K562 (cell line): Measurements from ENCODE around the gene PHLDB3. TPM values are rescaled to one million over a fixed set of nuclear protein-coding genes. Genes with fewer than 3 reads are reported as not detected.

Source experiments
- ATF7 ChIP-seq: fragments of 450-650 bp; IDR thresholded peaks from 2 replicates; pipeline ENCODE4 v1.7.1; 2014; ENCODE audit warnings: mild to moderate bottlenecking, moderate library complexity
- BHLHE40 ChIP-seq: IDR thresholded peaks from 2 replicates; pipeline ENCODE4 v1.6.1; 2011; ENCODE audit warnings: low read length, improper control_type of control experiment
- HIVEP1 ChIP-seq: fragments of 250-450 bp; sonication (Bioruptor Pico); IDR thresholded peaks from 2 replicates; pipeline ENCODE4 v1.4.0; 2020; ENCODE audit warnings: mild to moderate bottlenecking
- PRDM10 ChIP-seq: fragments of 450-650 bp; IDR thresholded peaks from 2 replicates; pipeline ENCODE4 v1.6.1; 2018; ENCODE audit not compliant: partially characterized antibody
- SMARCB1 ChIP-seq: IDR thresholded peaks from 2 replicates; pipeline ENCODE4 v1.6.1; 2011; ENCODE audit warnings: improper control_type of control experiment, low read depth; ENCODE audit not compliant: insufficient read length
- TCF7L2 ChIP-seq: fragments of 150-350 bp; IDR thresholded peaks from 2 replicates; pipeline ENCODE4 v1.6.1; 2016; ENCODE audit warnings: low read depth, mild to moderate bottlenecking, low read length, moderate library complexity
- ZBTB40 ChIP-seq, 2 experiments: fragments of 450-650 bp in 1 of 2; sonication (generic) in 1 of 2; formaldehyde crosslinking in 1 of 2; IDR thresholded peaks; 2 replicates each; pipeline versions ENCODE4 v1.7.1 to v1.9.0; 2016 to 2022; ENCODE audit warnings: inconsistent platforms in 1 of 2, mild to moderate bottlenecking in 1 of 2, missing genetic modification reagents in 1 of 2
- ZNF707 ChIP-seq: fragments of 250-450 bp; sonication (Bioruptor Pico); conservative IDR thresholded peaks from 2 replicates; pipeline ENCODE4 v1.8.0; 2022; ENCODE audit warnings: inconsistent platforms, mild to moderate bottlenecking, moderate library complexity
- polyA plus RNA-seq, 8 experiments: library from polyadenylated mRNA; depleted of rRNA in 4 of 8; stranded (reverse) in 5 of 8; unstranded in 3 of 8; fragments of >200 nt; fragmentation: Nextera tagmentation in 2 of 8; fragmentation: Illumina TruSeq in 1 of 8; extraction: Ambion mirVana in 2 of 8; extraction: Trizol in 1 of 8; gene quantifications; 2 replicates each; pipeline versions ENCODE4 v1.2.1 to v1.2.3, GENCODE V29; 2011 to 2014; ENCODE audit warnings: inconsistent platforms in 1 of 8, missing spikeins in 1 of 8
- total RNA-seq, 7 experiments: library from RNA; depleted of rRNA in 6 of 7; stranded (reverse); fragments of >200 nt in 6 of 7; fragmentation: Illumina TruSeq in 2 of 7; extraction: Trizol in 2 of 7; gene quantifications; 2 replicates each; pipeline versions ENCODE4 v1.2.1 to v1.2.3, GENCODE V29; 2011 to 2021; ENCODE audit warnings: low replicate concordance in 1 of 7

The PHLDB3 gene
- total and polyA plus RNA-seq, 9 of the 15 experiments (the other 6 are each of a cell fraction or from before 2014, with no cell fraction given), result 0.04 to 23.5 (median 3.9) TPM

GRCh38 chr19:43460362-43461016 lies 44.1 kb downstream of the PHLDB3 start (continued):
- TF ChIP-seq PRDM10 (peak; percentile 97), HIVEP1 (CRISPR knock-in tag) (no peak), ZNF707 (CRISPR knock-in tag) (no peak), BHLHE40 (peak; percentile 27; the same call in 1 of the 2 replicates), ATF7 (peak; percentile 54; the same call in 1 of the 2 replicates), SMARCB1 (no peak), ZBTB40 (IDR thresholded peaks at IDR 0.05) (peak; percentile 83), ZBTB40 (CRISPR knock-in tag; IDR thresholded peaks at IDR 0.05) (peak; percentile 83), TCF7L2 (peak; percentile 64; the same call in 1 of the 2 replicates)
- TF ChIP-seq, all 486 proteins: peak for 5
